HCT116 (cell line): ENCODE data around the gene CFAP99.

Experiments
- CEBPB ChIP-seq: IDR thresholded peaks from 2 replicates; pipeline ENCODE4 v1.6.1; 2012; ENCODE audit warnings: low read depth
- CTCF ChIP-seq, 3 experiments: fragments of 200-600 bp in 1 of 3; sonication (generic) in 1 of 3; IDR thresholded peaks in 2 of 3; conservative IDR thresholded peaks in 1 of 3; 2 replicates each; pipeline ENCODE4 v1.5.1; 2012 to 2017; ENCODE audit warnings: low read depth in 2 of 3, low read length in 2 of 3, antibody characterized with exemption in 1 of 3, borderline replicate concordance in 1 of 3, control low read depth in 1 of 3, mild to moderate bottlenecking in 1 of 3, mixed read lengths in 1 of 3, mixed run types in 1 of 3, moderate library complexity in 1 of 3; ENCODE audit not compliant: insufficient read depth in 1 of 3
- EGR1 ChIP-seq: IDR thresholded peaks from 2 replicates; pipeline ENCODE4 v1.6.1; 2012; ENCODE audit warnings: low read depth
- EZH2phosphoT487 ChIP-seq: fragments of 200-600 bp; IDR thresholded peaks from 2 replicates; pipeline ENCODE4 v1.6.1; 2018; ENCODE audit warnings: antibody characterized with exemption, borderline replicate concordance
- FOSL1 ChIP-seq: IDR thresholded peaks from 2 replicates; pipeline ENCODE4 v1.6.1; 2012; ENCODE audit warnings: low read depth
- MAX ChIP-seq: IDR thresholded peaks from 2 replicates; pipeline ENCODE4 v1.6.1; 2012
- POLR2A ChIP-seq: IDR thresholded peaks from 2 replicates; pipeline ENCODE4 v1.7.0; 2011; ENCODE audit warnings: borderline replicate concordance; ENCODE audit not compliant: insufficient read depth, insufficient read length; ENCODE audit errors: extremely low read depth
- POLR2AphosphoS5 ChIP-seq: IDR thresholded peaks from 2 replicates; pipeline ENCODE4 v1.6.1; 2011; ENCODE audit warnings: mild to moderate bottlenecking, low read depth, low read length, moderate library complexity
- RAD21 ChIP-seq: IDR thresholded peaks from 2 replicates; pipeline ENCODE4 v1.6.1; 2012; ENCODE audit warnings: low read depth, mild to moderate bottlenecking
- REST ChIP-seq: IDR thresholded peaks from 2 replicates; pipeline ENCODE4 v1.6.1; 2012; ENCODE audit warnings: low read depth
- SRF ChIP-seq: IDR thresholded peaks from 2 replicates; pipeline ENCODE4 v1.6.1; 2012; ENCODE audit warnings: low read depth
- YY1 ChIP-seq: IDR thresholded peaks from 2 replicates; pipeline ENCODE4 v1.6.1; 2011; ENCODE audit warnings: low read length, low read depth, moderate library complexity, mild to moderate bottlenecking; ENCODE audit not compliant: insufficient replicate concordance; ENCODE audit errors: extremely low read depth
- ZFX ChIP-seq: fragments of 450-650 bp; IDR thresholded peaks from 2 replicates; pipeline ENCODE4 v1.6.1; 2017

GRCh38 chr4:2503809-2504208 is 85.1 kb downstream of the CFAP99 start:
- TF ChIP-seq CTCF (IDR thresholded peaks at IDR 0.05 in 2 of 3, conservative IDR thresholded peaks at IDR 0.05 in 1 of 3; ENCODE audit: borderline replicate concordance in 1 of 3, insufficient read depth in 1 of 3, low read depth in 2 of 3, low read length in 2 of 3): no peak
- no peak for TF ChIP-seq YY1
- no peak for TF ChIP-seq POLR2A
- TF ChIP-seq FOSL1: no peak
- no peak for TF ChIP-seq POLR2AphosphoS5
- no peak for TF ChIP-seq RAD21
- no peak for TF ChIP-seq EGR1
- TF ChIP-seq CEBPB: no peak
- no peak for TF ChIP-seq ZFX
- TF ChIP-seq MAX: no peak
- no peak for TF ChIP-seq SRF
- TF ChIP-seq REST: no peak
- no peak for TF ChIP-seq EZH2phosphoT487
